IMR-90 (cell line): ENCODE results near the gene CLCN5. TPM values are rescaled to one million over a fixed set of nuclear protein-coding genes. Genes with fewer than 3 reads are reported as not detected.

Experiments used
- ATAC-seq: fragments of 200-7000 bp; cut with Tn5 transposase; 2 replicates; pipeline ENCODE4 v1.9.1; 2020; ENCODE audit warnings: low read depth, mild to moderate bottlenecking, moderate library complexity
- BruUV-seq: library from RNA; stranded (reverse); fragments of 400-500 nt; replicated peaks from 2 replicates; lab custom pipeline; 2021; lab: Mats Ljungman, UMichigan
- CTCF ChIA-PET: fragments of 300-600 bp; formaldehyde crosslinking; extraction: SDS; loops from one replicate; lab custom pipeline; 2021; ENCODE audit warnings: antibody characterized with exemption; lab: Yijun Ruan, JAX
- POLR2A ChIA-PET: fragments of 300-600 bp; sonication (Branson Sonifier 250); formaldehyde crosslinking; loops from one replicate; lab custom pipeline; 2022; ENCODE audit warnings: antibody characterized with exemption; ENCODE audit not compliant: unreplicated experiment; lab: Charles Lee
- DNase-seq: peaks from one replicate; pipeline ENCODE4 v3.0.0; 2013
- H2AFZ ChIP-seq: replicated peaks from 2 replicates; pipeline ENCODE3; 2013; ENCODE audit warnings: low read length, mild to moderate bottlenecking; ENCODE audit not compliant: poor library complexity
- H2AK5ac ChIP-seq: 2 replicates; pipeline ENCODE4 v1.6.1; 2013; ENCODE audit warnings: low read depth, low read length, inconsistent platforms
- H2AK9ac ChIP-seq: replicated peaks from 2 replicates; pipeline ENCODE3; 2013; ENCODE audit warnings: mild to moderate bottlenecking, low read depth, low read length, moderate library complexity; ENCODE audit not compliant: poor library complexity
- H2BK120ac ChIP-seq: 2 replicates; pipeline ENCODE4 v1.6.1; 2013; ENCODE audit warnings: low read depth, low read length, inconsistent platforms
- H2BK15ac ChIP-seq: 3 replicates; pipeline ENCODE4 v1.6.1; 2013; ENCODE audit warnings: low read depth, low read length, inconsistent platforms
- H2BK20ac ChIP-seq: 2 replicates; pipeline ENCODE4 v1.6.1; 2013; ENCODE audit warnings: low read depth, mild to moderate bottlenecking, inconsistent platforms, low read length, moderate library complexity
- H2BK5ac ChIP-seq: 2 replicates; pipeline ENCODE4 v1.6.1; 2013; ENCODE audit warnings: mild to moderate bottlenecking, low read depth, low read length, inconsistent platforms; ENCODE audit not compliant: poor library complexity, severe bottlenecking
- H3K14ac ChIP-seq: replicated peaks from 2 replicates; pipeline ENCODE4 v1.6.1; 2013; ENCODE audit warnings: low read depth, low read length, inconsistent platforms
- H3K18ac ChIP-seq: 2 replicates; pipeline ENCODE4 v1.6.1; 2013; ENCODE audit warnings: low read depth, low read length, control low read depth
- H3K23ac ChIP-seq: 2 replicates; pipeline ENCODE4 v1.6.1; 2013; ENCODE audit warnings: low read depth, low read length, inconsistent platforms
- H3K27ac ChIP-seq: 2 replicates; pipeline ENCODE4 v1.5.1; 2013; ENCODE audit warnings: mild to moderate bottlenecking, control low read depth, low read length; ENCODE audit not compliant: insufficient read depth
- H3K27me3 ChIP-seq: 2 replicates; pipeline ENCODE4 v1.6.1; 2013; ENCODE audit warnings: low read length; ENCODE audit not compliant: control insufficient read depth, insufficient read depth
- H3K36me3 ChIP-seq: 2 replicates; pipeline ENCODE4 v1.6.1; 2013; ENCODE audit warnings: low read length, mixed read lengths; ENCODE audit not compliant: control insufficient read depth, insufficient read depth
- H3K4ac ChIP-seq: 2 replicates; pipeline ENCODE4 v1.6.1; 2013; ENCODE audit warnings: low read depth, low read length, inconsistent platforms
- H3K4me1 ChIP-seq: 2 replicates; pipeline ENCODE4 v1.6.1; 2013; ENCODE audit warnings: low read length, mixed read lengths; ENCODE audit not compliant: control insufficient read depth, insufficient read depth
- H3K4me2 ChIP-seq: 2 replicates; pipeline ENCODE4 v1.6.1; 2013; ENCODE audit warnings: low read depth, mild to moderate bottlenecking, control low read depth, low read length, moderate library complexity
- H3K4me3 ChIP-seq: 2 replicates; pipeline ENCODE4 v1.5.1; 2013; ENCODE audit warnings: low read depth, mild to moderate bottlenecking, control low read depth, low read length, moderate library complexity; ENCODE audit not compliant: insufficient read depth
- H3K56ac ChIP-seq: 2 replicates; pipeline ENCODE4 v1.6.1; 2013; ENCODE audit warnings: low read length, inconsistent platforms; ENCODE audit not compliant: insufficient read depth; ENCODE audit errors: extremely low read depth
- H3K79me1 ChIP-seq, 2 experiments: 2 replicates each; pipeline ENCODE4 v1.6.1; 2013; ENCODE audit warnings: low read length in 2 of 2, inconsistent platforms in 1 of 2, low read depth in 1 of 2
- H3K9ac ChIP-seq: 2 replicates; pipeline ENCODE4 v1.6.1; 2013; ENCODE audit warnings: low read depth, low read length, control low read depth
- H3K9me1 ChIP-seq: 2 replicates; pipeline ENCODE4 v1.6.1; 2013; ENCODE audit warnings: low read length, inconsistent platforms; ENCODE audit not compliant: insufficient read depth
- H3K9me3 ChIP-seq: 2 replicates; pipeline ENCODE4 v1.6.1; 2013; ENCODE audit warnings: low read length; ENCODE audit not compliant: control insufficient read depth, insufficient read depth
- H4K20me1 ChIP-seq: 2 replicates; pipeline ENCODE4 v1.6.1; 2013; ENCODE audit warnings: low read length, inconsistent platforms; ENCODE audit not compliant: insufficient read depth
- H4K5ac ChIP-seq: 2 replicates; pipeline ENCODE4 v1.6.1; 2013; ENCODE audit warnings: mild to moderate bottlenecking, low read depth, low read length, control low read depth
- H4K8ac ChIP-seq, 2 experiments: 2 replicates each; pipeline ENCODE4 v1.6.1; 2013; ENCODE audit warnings: low read depth in 2 of 2, low read length in 2 of 2, control low read depth in 1 of 2, inconsistent platforms in 1 of 2
- H4K91ac ChIP-seq: 2 replicates; pipeline ENCODE4 v1.6.1; 2013; ENCODE audit warnings: low read depth, low read length, inconsistent platforms; ENCODE audit not compliant: insufficient read depth
- BHLHE40 ChIP-seq: fragments of 150-350 bp; IDR thresholded peaks from 2 replicates; pipeline ENCODE4 v1.6.1; 2016; ENCODE audit warnings: mild to moderate bottlenecking, low read depth, low read length
- CEBPB ChIP-seq: IDR thresholded peaks from 2 replicates; pipeline ENCODE4 v1.6.1; 2012; ENCODE audit warnings: low read depth, low read length, improper control_type of control experiment
- CHD1 ChIP-seq: IDR thresholded peaks from 2 replicates; pipeline ENCODE4 v1.6.1; 2012; ENCODE audit warnings: low read depth, low read length, improper control_type of control experiment
- CTCF ChIP-seq: conservative IDR thresholded peaks from 2 replicates; pipeline ENCODE4 v1.5.1; 2012; ENCODE audit warnings: mild to moderate bottlenecking, low read depth, low read length, improper control_type of control experiment
- ELK1 ChIP-seq: fragments of 150-350 bp; IDR thresholded peaks from 2 replicates; pipeline ENCODE4 v1.6.1; 2016; ENCODE audit warnings: low read depth, mild to moderate bottlenecking, low read length, moderate library complexity, borderline replicate concordance
- FOS ChIP-seq: fragments of 150-350 bp; IDR thresholded peaks from 2 replicates; pipeline ENCODE4 v1.6.1; 2016; ENCODE audit warnings: low read depth, low read length
- MAFK ChIP-seq: IDR thresholded peaks from 2 replicates; pipeline ENCODE4 v1.6.1; 2012; ENCODE audit warnings: low read depth, low read length, improper control_type of control experiment
- MAZ ChIP-seq: IDR thresholded peaks from 2 replicates; pipeline ENCODE4 v1.6.1; 2012; ENCODE audit warnings: low read depth, mild to moderate bottlenecking, low read length, improper control_type of control experiment, moderate library complexity, borderline replicate concordance
- MXI1 ChIP-seq: IDR thresholded peaks from 2 replicates; pipeline ENCODE4 v1.6.1; 2012; ENCODE audit warnings: low read depth, mild to moderate bottlenecking, low read length, moderate library complexity, borderline replicate concordance
- NFE2L2 ChIP-seq: fragments of 150-350 bp; IDR thresholded peaks from 2 replicates; pipeline ENCODE4 v1.6.1; 2016; ENCODE audit warnings: low read depth, mild to moderate bottlenecking, low read length
- POLR2A ChIP-seq: IDR thresholded peaks from 2 replicates; pipeline ENCODE4 v1.6.1; 2012; ENCODE audit warnings: mild to moderate bottlenecking, low read depth, low read length
- RAD21 ChIP-seq: IDR thresholded peaks from 2 replicates; pipeline ENCODE4 v1.6.1; 2012; ENCODE audit warnings: low read length, improper control_type of control experiment
- RCOR1 ChIP-seq: IDR thresholded peaks from 2 replicates; pipeline ENCODE4 v1.6.1; 2012; ENCODE audit warnings: mild to moderate bottlenecking, low read length, improper control_type of control experiment; ENCODE audit not compliant: insufficient replicate concordance
- RFX5 ChIP-seq: IDR thresholded peaks from 2 replicates; pipeline ENCODE4 v1.8.0; 2012; ENCODE audit warnings: low read depth, mild to moderate bottlenecking, low read length, moderate library complexity
- SMC3 ChIP-seq: fragments of 150-350 bp; IDR thresholded peaks from 2 replicates; pipeline ENCODE4 v1.6.1; 2016; ENCODE audit warnings: low read depth, mild to moderate bottlenecking, antibody characterized with exemption, low read length, moderate library complexity
- USF2 ChIP-seq: fragments of 150-350 bp; IDR thresholded peaks from 2 replicates; pipeline ENCODE4 v1.6.1; 2017; ENCODE audit warnings: mild to moderate bottlenecking, antibody characterized with exemption, low read length, low read depth
- WGBS, 2 experiments: methylation state at CpG; one replicate each; pipeline versions ENCODE4 v1.1.5 to v1.1.7; 2013; ENCODE audit warnings: missing lambda C conversion rate in 2 of 2; ENCODE audit not compliant: insufficient read length in 1 of 2; ENCODE audit errors: extremely low coverage in 2 of 2; 5-methylcytosine and 5-hydroxymethylcytosine counted together
- dilution Hi-C: fragments of 300-500 bp; cut with HindIII; formaldehyde crosslinking; loops from one replicate; pipeline ENCODE4 v1.14.3; 2018; ENCODE audit warnings: low sequenced_read_pairs; ENCODE audit not compliant: unreplicated experiment
- in situ Hi-C: fragments of 300-500 bp; cut with MboI; formaldehyde crosslinking; loops from 3 replicates; pipeline ENCODE4 v1.14.3; 2019; ENCODE audit warnings: low sequenced_read_pairs, inconsistent platforms, mixed read lengths
- intact Hi-C: fragments of 100-400 bp; cut with micrococcal nuclease; formaldehyde crosslinking; loops from 2 replicates; pipeline ENCODE4 v1.10.0; 2022
- polyA plus RNA-seq, 3 experiments: library from polyadenylated mRNA; depleted of rRNA; stranded (reverse); fragments of >200 nt; gene quantifications; 2 replicates each; pipeline ENCODE4 v1.2.3, GENCODE V29; 2012; ENCODE audit warnings: low replicate concordance in 1 of 3
- total RNA-seq: library from RNA; depleted of rRNA; stranded (reverse); fragments of >200 nt; gene quantifications from 2 replicates; pipeline ENCODE4 v1.2.3, GENCODE V29; 2012

CLCN5 gene
- total and polyA plus RNA-seq, 2 of the 4 experiments (the other 2 are of a cell fraction), result 1.4 to 5.9 TPM

GRCh38 chrX:49896951-49897350 lies 25.4 kb upstream of the CLCN5 start:
- in situ Hi-C loops, result no loop called here
- H3K14ac ChIP-seq, result no peak overlapping the region
- DNase-seq, result no peak
- dilution Hi-C loops, result no loop called here
- no peak overlapping the region for H3K4me2 ChIP-seq
- no peak overlapping the region for H2AFZ ChIP-seq
- no peak overlapping the region for H4K5ac ChIP-seq
- no CpG with 5 or more reads among the region's 4 CpGs for WGBS, 2 experiments
- H2AK5ac ChIP-seq, result no peak overlapping the region
- H3K9me3 ChIP-seq, result no peaks in the 10 kb centered on the region
- no peaks in the 10 kb centered on the region for H3K79me1 ChIP-seq
- no peak overlapping the region for H3K4ac ChIP-seq
- no peak overlapping the region for H3K27ac ChIP-seq
- H3K36me3 ChIP-seq, result no peaks in the 10 kb centered on the region
- intact Hi-C loops, result no loop called here
- no TSS peak for BruUV-seq
- H3K18ac ChIP-seq, result no peak overlapping the region
- TF ChIP-seq RAD21 (no peak), MAZ (no peak), POLR2A (no peak), SMC3 (no peak), FOS (no peak), CTCF (no peak), CEBPB (no peak), CHD1 (no peak), ELK1 (no peak), NFE2L2 (no peak), RCOR1 (no peak), USF2 (no peak), MXI1 (no peak), MAFK (no peak), RFX5 (no peak), BHLHE40 (no peak)
- no peak overlapping the region for H2BK120ac ChIP-seq
- H4K8ac ChIP-seq, result no peak overlapping the region
- H3K4me1 ChIP-seq, result no peaks in the 10 kb centered on the region
- no peak for ATAC-seq
- no peaks in the 10 kb centered on the region; the same call in 1 of the 2 replicates for H3K27me3 ChIP-seq
- H2BK20ac ChIP-seq, result no peak overlapping the region
- no peak overlapping the region for H2BK15ac ChIP-seq
- H3K56ac ChIP-seq, result no peak overlapping the region
- H3K4me3 ChIP-seq, result no peak overlapping the region
- H3K9me1 ChIP-seq, result no peaks in the 10 kb centered on the region
- no peak overlapping the region for H4K91ac ChIP-seq
- H3K9ac ChIP-seq, result no peak overlapping the region
- H2AK9ac ChIP-seq, result no peak overlapping the region
- POLR2A ChIA-PET, result no interaction called here
- no peak overlapping the region for H2BK5ac ChIP-seq
- CTCF ChIA-PET, result no interaction called here
- no peaks in the 10 kb centered on the region for H4K20me1 ChIP-seq
- no peak overlapping the region for H3K23ac ChIP-seq
